ENCODE measurements around the gene VAX1. TPM values are rescaled to one million over a fixed set of nuclear protein-coding genes. Genes with fewer than 3 reads are reported as not detected.

VAX1 gene
- total RNA-seq: not detected in 2 replicates

GRCh38 chr10:117137911-117138642 lies at the start of gene VAX1:
TSS of gene VAX1 (minus strand) at chr10:117138270. CDS start at chr10:117138056, 214 bp downstream.

Other genes starting within 250 kb of the VAX1 start
- gene SHTN1, start 133.1 kb downstream of the VAX1 start, total RNA-seq: 0.85 and 1.4 TPM in 2 replicates
- not detected in 2 replicates for gene KCNK18, start 59.2 kb upstream of the VAX1 start, total RNA-seq
- under 0.01 TPM in 1 of 2 replicates, not detected in the other for gene SLC18A2, start 102.8 kb upstream of the VAX1 start, total RNA-seq
- gene PDZD8, start 237.2 kb upstream of the VAX1 start, total RNA-seq: 23.7 and 29.1 TPM in 2 replicates

All from smooth muscle cell of the pulmonary artery (primary cell).